ENCODE results near the gene NDUFS8. TPM values are rescaled to one million over a fixed set of nuclear protein-coding genes. Genes with fewer than 3 reads are reported as not detected.

Gene NDUFS8
- total RNA-seq, 1 experiment from 2014 or later, result 166 TPM

DNA sequence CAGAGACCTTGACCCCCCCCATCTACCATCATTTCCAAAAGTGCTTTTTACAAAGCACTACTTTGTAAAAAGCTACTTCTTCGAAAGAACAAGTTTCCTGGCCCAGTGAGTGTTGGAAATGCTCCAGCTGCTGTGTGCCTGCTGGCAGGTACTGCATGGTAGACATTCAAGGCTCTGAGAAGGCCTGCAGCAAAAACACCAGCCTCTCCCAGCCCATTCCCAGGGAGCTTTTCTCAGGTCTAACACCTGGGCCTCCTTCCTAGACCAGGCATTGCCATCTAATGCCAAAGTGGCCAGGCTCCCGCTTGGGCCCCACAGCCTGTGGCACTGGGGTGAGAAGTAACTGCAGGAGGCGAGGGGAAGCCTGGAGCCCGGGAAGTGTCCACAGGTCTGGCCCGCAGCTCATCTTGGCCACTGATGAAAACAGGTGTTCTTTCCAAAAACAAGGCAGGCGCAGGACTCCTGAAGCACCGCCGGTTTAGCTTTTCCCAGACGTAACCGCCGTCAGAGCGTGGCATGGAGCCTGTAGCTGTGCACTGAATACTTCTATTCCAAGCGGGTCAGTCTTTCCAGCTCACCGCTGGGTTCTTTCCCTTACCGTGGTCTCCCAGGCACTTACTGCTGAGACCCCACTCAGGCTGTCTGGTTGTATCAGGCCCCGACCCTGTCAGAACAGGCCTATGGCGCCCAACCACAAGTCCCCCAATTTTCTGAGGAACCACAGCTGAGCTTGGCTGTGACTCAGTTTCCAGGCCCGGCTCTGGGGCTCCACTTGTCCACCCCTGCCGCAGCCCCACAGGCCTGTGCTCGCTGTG, 7.1 kb downstream of the NDUFS8 start:
- H3K9me3 Mint-ChIP-seq (ENCODE audit: low read depth, unreplicated experiment), result no peaks in the 10 kb centered on the region
- H3K4me1 Mint-ChIP-seq (ENCODE audit: low read depth, unreplicated experiment), result peaks cover 10% of the 10 kb centered on the region
- H3K27ac Mint-ChIP-seq (ENCODE audit: unreplicated experiment), result peak overlapping the region; percentile 56
- DNase-seq, result no peak
- CTCF ChIA-PET, result no interaction called here
- H3K4me3 Mint-ChIP-seq (ENCODE audit: low read depth, unreplicated experiment), result no peak overlapping the region
- intact Hi-C loops (cut with micrococcal nuclease; ENCODE audit: unreplicated experiment), result loop anchor here (10.0 kb wide), 1 partner anchor 167 kb away; no protein-coding TSS in a partner anchor
- TF ChIP-seq, protein P1, sequence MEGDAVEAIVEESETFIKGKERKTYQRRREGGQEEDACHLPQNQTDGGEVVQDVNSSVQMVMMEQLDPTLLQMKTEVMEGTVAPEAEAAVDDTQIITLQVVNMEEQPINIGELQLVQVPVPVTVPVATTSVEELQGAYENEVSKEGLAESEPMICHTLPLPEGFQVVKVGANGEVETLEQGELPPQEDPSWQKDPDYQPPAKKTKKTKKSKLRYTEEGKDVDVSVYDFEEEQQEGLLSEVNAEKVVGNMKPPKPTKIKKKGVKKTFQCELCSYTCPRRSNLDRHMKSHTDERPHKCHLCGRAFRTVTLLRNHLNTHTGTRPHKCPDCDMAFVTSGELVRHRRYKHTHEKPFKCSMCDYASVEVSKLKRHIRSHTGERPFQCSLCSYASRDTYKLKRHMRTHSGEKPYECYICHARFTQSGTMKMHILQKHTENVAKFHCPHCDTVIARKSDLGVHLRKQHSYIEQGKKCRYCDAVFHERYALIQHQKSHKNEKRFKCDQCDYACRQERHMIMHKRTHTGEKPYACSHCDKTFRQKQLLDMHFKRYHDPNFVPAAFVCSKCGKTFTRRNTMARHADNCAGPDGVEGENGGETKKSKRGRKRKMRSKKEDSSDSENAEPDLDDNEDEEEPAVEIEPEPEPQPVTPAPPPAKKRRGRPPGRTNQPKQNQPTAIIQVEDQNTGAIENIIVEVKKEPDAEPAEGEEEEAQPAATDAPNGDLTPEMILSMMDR (IDR thresholded peaks at IDR 0.05; ENCODE audit: unreplicated experiment), result no peak
- peaks cover 36% of the 10 kb centered on the region for H3K36me3 Mint-ChIP-seq (ENCODE audit: insufficient read depth, unreplicated experiment)
- H3K27me3 Mint-ChIP-seq (ENCODE audit: unreplicated experiment), result no peaks in the 10 kb centered on the region
- no TSS peak for BruUV-seq (replicated peaks)

DNA sequence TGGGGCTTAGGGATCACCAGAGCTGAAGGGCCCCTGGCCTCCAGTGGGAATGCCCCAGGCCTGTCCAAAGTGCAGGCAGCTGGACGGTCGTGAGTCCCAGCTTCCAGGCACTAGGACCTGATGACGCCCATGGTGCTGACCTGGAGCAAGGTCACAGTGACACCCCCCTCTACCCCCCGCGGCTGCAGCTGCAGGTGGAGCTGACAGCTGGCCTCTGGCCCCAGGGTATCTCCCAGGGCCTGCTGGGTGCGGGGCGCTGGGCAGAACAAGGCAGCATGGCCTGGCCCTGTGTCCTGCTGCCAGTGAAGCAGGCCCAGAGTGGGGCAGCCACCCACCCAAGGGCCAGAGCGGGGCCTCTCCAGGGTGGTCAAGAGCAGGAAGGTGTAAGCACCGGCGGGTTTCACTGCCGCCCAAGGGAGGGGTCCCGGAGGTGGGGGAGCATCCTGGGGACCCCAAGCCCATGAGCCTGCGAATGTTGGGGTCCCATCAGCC, 7.8 kb downstream of the NDUFS8 start:
- DNase-seq, result no peak
- Mint-ChIP-seq H3K9me3 (ENCODE audit: low read depth, unreplicated experiment) (no peaks in the 10 kb centered on the region), H3K36me3 (ENCODE audit: insufficient read depth, unreplicated experiment) (peaks cover 36% of the 10 kb centered on the region), H3K4me1 (ENCODE audit: low read depth, unreplicated experiment) (peaks cover 10% of the 10 kb centered on the region), H3K4me3 (ENCODE audit: low read depth, unreplicated experiment) (peak overlapping the region; percentile 50), H3K27ac (ENCODE audit: unreplicated experiment) (no peak overlapping the region), H3K27me3 (ENCODE audit: unreplicated experiment) (no peaks in the 10 kb centered on the region)
- intact Hi-C loops (cut with micrococcal nuclease; ENCODE audit: unreplicated experiment), result loop anchor here (10.0 kb wide), 1 partner anchor 167 kb away; no protein-coding TSS in a partner anchor
- CTCF ChIA-PET, result no interaction called here
- no TSS peak for BruUV-seq (replicated peaks)
- TF ChIP-seq, protein P1 (IDR thresholded peaks at IDR 0.05; ENCODE audit: unreplicated experiment), result no peak

DNA sequence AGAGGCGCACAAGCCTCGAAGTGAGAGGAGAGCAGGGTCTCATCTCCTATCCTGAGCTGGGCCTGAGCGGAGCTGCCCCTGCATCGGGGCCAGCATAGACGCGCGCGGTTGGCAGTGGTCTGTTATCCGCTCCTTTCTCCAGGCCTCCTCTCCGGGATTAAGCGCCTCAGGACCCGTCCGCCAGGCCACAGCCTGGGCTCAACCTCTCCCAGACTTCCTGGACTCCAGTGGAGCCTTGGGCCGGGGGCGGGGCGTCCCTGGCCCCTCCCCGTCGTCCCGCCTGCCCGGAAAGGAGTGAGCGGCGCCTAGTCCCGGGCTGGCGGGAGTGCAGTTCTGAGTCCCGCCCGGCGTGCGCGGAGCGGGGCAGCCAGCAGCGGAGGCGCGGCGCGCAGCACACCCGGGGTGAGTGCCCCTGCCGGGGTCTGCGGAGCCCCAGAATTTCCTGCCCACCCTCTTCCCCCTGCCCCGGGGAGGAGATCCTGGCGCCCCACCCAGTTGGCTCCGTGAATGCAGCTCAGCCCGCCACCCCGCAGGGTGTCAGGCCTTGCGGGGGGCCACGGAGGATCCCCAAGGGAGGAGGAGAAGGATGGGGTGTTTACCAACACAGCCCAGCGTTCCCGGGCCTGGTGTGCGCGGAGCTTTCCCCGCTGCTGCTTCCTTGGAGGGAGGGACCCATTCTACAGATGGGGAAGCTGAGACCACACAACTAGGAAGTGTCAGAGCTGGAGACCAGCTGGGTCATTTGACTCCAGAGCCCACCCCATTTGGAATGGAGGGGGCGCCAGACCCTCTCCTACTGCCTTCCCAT, 8.4 kb downstream of the NDUFS8 start, which contains the start of gene TCIRG1:
Gene TCIRG1, plus strand, starts transcription at position 308 of the 808 bp plus-strand sequence. CDS start 2,247 bp downstream, outside the sequence.
- CTCF ChIA-PET, result interaction anchor here (0.5 to 0.7 kb wide), 2 partner anchors 46 to 400 kb away, joined by 3 to 6 read pairs; no protein-coding TSS in a partner anchor
- H3K4me3 Mint-ChIP-seq (ENCODE audit: low read depth, unreplicated experiment), result peak within 1 kb of the TSS; percentile 50
- H3K27ac Mint-ChIP-seq (ENCODE audit: unreplicated experiment), result no peak within 1 kb of the TSS
- no TSS peak for BruUV-seq (replicated peaks)
- peak; percentile 78 for DNase-seq
- TF ChIP-seq, protein P1 (IDR thresholded peaks at IDR 0.05; ENCODE audit: unreplicated experiment), result no peak
- intact Hi-C loops (cut with micrococcal nuclease; ENCODE audit: unreplicated experiment), result loop anchor here (10.0 kb wide), 1 partner anchor 166 kb away; no protein-coding TSS in a partner anchor
- no peaks in the 10 kb centered on the region for H3K9me3 Mint-ChIP-seq (ENCODE audit: low read depth, unreplicated experiment)
- H3K4me1 Mint-ChIP-seq (ENCODE audit: low read depth, unreplicated experiment), result peaks cover 10% of the 10 kb centered on the region
- H3K27me3 Mint-ChIP-seq (ENCODE audit: unreplicated experiment), result no peaks in the 10 kb centered on the region
- peaks cover 36% of the 10 kb centered on the region for H3K36me3 Mint-ChIP-seq (ENCODE audit: insufficient read depth, unreplicated experiment)

DNA sequence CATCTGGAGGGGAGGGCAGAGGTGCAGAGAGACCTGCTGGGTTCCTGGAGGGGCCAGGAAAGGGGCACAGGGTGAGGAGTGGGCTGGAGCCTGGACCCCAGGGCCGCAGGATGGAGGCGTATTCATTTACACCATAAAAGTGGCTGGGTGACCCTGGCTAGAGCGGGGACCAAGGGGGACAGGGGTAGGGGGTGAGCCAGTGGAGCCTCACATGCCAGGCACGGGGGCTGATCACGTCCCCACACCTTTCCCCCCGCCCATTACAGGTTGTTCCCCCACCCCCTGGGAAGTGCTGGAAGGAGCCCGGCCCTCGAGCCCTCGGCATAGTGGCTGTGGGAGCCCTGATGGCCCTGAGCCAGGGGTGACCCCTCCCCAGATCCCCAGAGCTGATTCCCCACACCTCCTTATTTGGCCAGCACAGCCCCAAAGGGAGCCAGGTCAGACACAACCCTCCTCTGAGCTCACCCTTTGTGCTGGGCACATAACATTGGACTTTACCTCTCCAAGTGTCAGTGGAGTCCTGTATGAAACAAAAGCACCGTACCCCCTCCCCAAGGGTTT, 9.1 kb downstream of the NDUFS8 start:
- BruUV-seq (replicated peaks), result no TSS peak
- Mint-ChIP-seq H3K4me3 (ENCODE audit: low read depth, unreplicated experiment) (peak overlapping the region; percentile 50), H3K36me3 (ENCODE audit: insufficient read depth, unreplicated experiment) (peaks cover 42% of the 10 kb centered on the region), H3K4me1 (ENCODE audit: low read depth, unreplicated experiment) (peaks cover 10% of the 10 kb centered on the region), H3K27me3 (ENCODE audit: unreplicated experiment) (no peaks in the 10 kb centered on the region), H3K9me3 (ENCODE audit: low read depth, unreplicated experiment) (no peaks in the 10 kb centered on the region), H3K27ac (ENCODE audit: unreplicated experiment) (no peak overlapping the region)
- intact Hi-C loops (cut with micrococcal nuclease; ENCODE audit: unreplicated experiment), result loop anchor here (10.0 kb wide), 1 partner anchor 165 kb away; no protein-coding TSS in a partner anchor
- TF ChIP-seq, protein P1 (IDR thresholded peaks at IDR 0.05; ENCODE audit: unreplicated experiment), result no peak
- DNase-seq, result no peak
- CTCF ChIA-PET, result interaction anchor here (0.5 to 0.7 kb wide), 3 partner anchors 45 to 400 kb away, joined by 3 to 6 read pairs (median 4); no protein-coding TSS in a partner anchor

All from Calu3 (cell line).